Parietal lobe (tissue), 1 donor: ENCODE data around the gene SYNPO. TPM values are rescaled to one million over a fixed set of nuclear protein-coding genes. Genes with fewer than 3 reads are reported as not detected.

ENCODE experiments used
- total RNA-seq: library from RNA; depleted of rRNA; stranded (reverse); fragments of >200 nt; gene quantifications from one replicate; pipeline ENCODE4 v1.2.3, GENCODE V29; 2014

Gene SYNPO, protein sequence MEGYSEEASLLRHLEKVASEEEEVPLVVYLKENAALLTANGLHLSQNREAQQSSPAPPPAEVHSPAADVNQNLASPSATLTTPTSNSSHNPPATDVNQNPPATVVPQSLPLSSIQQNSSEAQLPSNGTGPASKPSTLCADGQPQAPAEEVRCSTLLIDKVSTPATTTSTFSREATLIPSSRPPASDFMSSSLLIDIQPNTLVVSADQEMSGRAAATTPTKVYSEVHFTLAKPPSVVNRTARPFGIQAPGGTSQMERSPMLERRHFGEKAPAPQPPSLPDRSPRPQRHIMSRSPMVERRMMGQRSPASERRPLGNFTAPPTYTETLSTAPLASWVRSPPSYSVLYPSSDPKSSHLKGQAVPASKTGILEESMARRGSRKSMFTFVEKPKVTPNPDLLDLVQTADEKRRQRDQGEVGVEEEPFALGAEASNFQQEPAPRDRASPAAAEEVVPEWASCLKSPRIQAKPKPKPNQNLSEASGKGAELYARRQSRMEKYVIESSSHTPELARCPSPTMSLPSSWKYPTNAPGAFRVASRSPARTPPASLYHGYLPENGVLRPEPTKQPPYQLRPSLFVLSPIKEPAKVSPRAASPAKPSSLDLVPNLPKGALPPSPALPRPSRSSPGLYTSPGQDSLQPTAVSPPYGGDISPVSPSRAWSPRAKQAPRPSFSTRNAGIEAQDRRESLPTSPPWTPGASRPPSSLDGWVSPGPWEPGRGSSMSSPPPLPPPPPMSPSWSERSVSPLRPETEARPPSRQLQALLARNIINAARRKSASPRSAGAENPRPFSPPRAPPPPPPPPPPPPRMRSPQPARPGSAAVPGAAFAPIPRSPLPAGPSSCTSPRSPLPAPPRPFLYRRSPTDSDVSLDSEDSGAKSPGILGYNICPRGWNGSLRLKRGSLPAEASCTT
- total RNA-seq: 4.4 TPM

DNA sequence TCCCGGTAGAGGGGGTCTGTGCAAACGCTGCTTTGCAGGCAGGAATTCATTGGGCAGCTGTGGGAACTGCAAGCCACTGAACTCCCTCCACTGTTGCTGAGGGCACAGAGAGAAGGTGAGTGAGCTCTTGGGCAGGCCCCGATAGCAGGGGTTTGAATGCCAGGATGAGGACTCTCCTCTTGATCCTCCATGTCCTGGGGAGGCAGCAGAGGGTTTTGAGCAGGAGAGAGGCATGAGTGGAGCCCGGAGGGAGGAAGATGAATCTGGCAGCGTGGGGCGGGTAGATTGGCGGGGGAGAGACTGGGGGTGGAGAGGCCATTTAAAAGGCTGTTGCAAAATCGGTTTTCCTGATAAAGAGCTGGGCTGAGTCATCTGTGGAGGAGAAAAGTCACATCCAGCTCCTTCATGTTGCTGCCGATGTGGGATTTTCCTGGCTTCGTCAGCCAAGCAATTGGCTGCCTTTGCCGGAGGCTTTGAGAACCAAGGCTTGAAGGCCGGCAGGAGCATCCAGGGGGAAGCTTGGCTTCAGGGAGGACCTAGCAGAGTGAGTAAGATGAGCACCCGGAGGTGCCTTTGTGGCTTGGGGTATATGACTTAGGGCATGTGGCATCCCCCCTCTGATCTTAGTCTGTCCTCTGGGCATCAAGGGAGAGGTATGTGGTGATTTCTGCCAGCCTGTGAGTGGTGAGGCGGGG lies at the start of gene SYNPO:
TSS of gene SYNPO (plus strand) at position 350 of the 695 bp plus-strand sequence. CDS start 7,616 bp downstream, outside the sequence.

DNA sequence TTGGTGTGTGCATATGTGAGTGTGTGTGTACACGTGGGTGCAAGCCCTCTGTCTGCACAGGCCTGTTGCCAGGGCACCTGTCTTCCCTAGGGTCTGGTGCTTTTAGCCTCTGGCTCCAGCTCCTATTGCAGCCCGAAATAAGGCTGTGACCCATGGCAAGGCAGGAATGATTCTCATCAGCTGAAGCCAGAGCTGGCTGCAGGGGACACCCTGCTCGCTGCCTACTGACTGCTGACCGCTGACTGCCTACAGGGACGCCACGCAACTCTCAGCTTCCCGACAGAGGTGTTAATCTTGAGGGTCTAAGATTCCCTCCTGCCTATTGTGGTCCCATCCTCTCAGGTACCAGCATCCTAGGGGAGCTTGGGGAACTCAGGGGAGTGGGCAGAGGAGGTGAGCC lies 20.6 kb downstream of the SYNPO start, which contains the start of gene MYOZ3:
TSS of gene MYOZ3 (plus strand) at position 166 of the 400 bp plus-strand sequence. CDS start 1,691 bp downstream, outside the sequence.

DNA sequence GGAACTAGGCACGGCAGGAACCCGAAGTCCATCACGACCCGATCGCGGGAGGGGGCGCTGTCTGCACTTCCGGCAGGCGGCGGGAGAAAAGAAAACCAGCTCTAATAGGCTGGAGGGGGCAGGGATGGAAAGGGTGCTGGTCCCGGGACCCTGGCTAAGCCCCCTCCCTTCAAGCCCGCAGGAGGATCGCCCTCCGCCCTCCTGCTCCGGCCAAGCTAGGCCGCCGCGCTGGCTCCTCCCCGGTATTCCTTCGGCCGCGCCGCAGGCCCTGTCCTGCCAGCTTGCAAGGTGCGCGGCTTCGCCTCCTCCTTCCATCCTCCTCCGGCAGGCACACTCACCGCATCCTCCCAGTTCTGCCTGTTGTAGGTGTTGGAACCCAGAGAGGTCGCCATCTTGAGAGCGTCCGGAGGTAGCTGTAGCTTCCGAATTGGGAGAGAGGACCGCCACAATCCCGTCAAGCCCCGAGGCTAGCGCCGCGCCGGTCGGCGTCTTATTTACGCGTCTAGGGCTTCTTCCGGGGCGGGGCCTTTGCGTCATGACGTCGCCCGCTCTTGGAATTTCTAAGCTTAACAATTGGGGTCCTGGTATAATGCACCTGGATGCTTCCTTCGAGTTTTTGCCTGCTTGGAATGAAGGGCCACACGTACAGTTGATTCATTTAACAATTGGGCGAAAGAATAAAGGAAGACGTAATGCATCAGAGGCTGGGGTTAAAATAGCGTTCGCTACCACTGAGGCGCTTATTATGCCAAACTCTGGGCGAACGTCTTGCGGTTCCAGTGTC lies 60.3 kb downstream of the SYNPO start, which contains the start of gene RBM22:
TSS of gene RBM22 (minus strand) at position 469 of the 784 bp plus-strand sequence. CDS start at position 392, 77 bp downstream.

Other genes starting within 250 kb of the SYNPO start
- gene CD74, start 227.8 kb upstream of the SYNPO start, total RNA-seq: 2.2 TPM
- 2,317 TPM for gene RPS14, start 190.9 kb upstream of the SYNPO start, total RNA-seq
- 32.9 TPM for gene NDST1, start 132.5 kb upstream of the SYNPO start, total RNA-seq
- gene MYOZ3, start 20.6 kb downstream of the SYNPO start, total RNA-seq: 2.2 TPM
- 42.9 TPM for gene RBM22, start 60.4 kb downstream of the SYNPO start, total RNA-seq
- 157 TPM for gene DCTN4, start 118.4 kb downstream of the SYNPO start, total RNA-seq
- gene SMIM3, start 138.1 kb downstream of the SYNPO start, total RNA-seq: 1.3 TPM
- gene IRGM, start 205.9 kb downstream of the SYNPO start, total RNA-seq: not detected